AG09309 (cell line): Measurements from ENCODE around the gene DRD4.
"Not testable (repeated sequence)": the region's sequence is repeated elsewhere in the genome, so short reads cannot be mapped to it uniquely, and the experiment has no call there.

Experiments
- DNase-seq: peaks from one replicate; pipeline ENCODE4 v3.0.0-alpha.2; 2010; ENCODE audit warnings: low read depth
- H3K4me3 ChIP-seq: 2 replicates; pipeline ENCODE4 v1.5.1; 2011; ENCODE audit warnings: mild to moderate bottlenecking, low read depth, low read length, moderate library complexity; ENCODE audit not compliant: control insufficient read depth
- CTCF ChIP-seq: IDR thresholded peaks from 2 replicates; pipeline ENCODE4 v1.5.1; 2011; ENCODE audit warnings: mild to moderate bottlenecking, low read depth, low read length, inconsistent platforms; ENCODE audit not compliant: insufficient read depth, control insufficient read depth; ENCODE audit errors: missing control alignments

DRD4 gene

GRCh38 chr11:650482-650881, 13.4 kb downstream of the DRD4 start:
- no peak for DNase-seq
- H3K4me3 ChIP-seq = no peak overlapping the region
- TF ChIP-seq CTCF = no peak

GRCh38 chr11:653136-653535, 16.1 kb downstream of the DRD4 start:
- not testable (repeated sequence) for H3K4me3 ChIP-seq, DNase-seq

- no peak for DNase-seq
- no peak for TF ChIP-seq CTCF
Measured at GRCh38 chr11:653837-654236, 16.8 kb downstream of the DRD4 start.

GRCh38 chr11:654444-654843, 17.4 kb downstream of the DRD4 start:
- DNase-seq, H3K4me3 ChIP-seq: not testable (repeated sequence)

More at GRCh38 chr11:653837-654236, 16.8 kb downstream of the DRD4 start:
- H3K4me3 ChIP-seq = no peak overlapping the region

- no peak for TF ChIP-seq CTCF
- H3K4me3 ChIP-seq = no peak overlapping the region
- DNase-seq = no peak
Measured at GRCh38 chr11:655036-655726, 18.1 kb downstream of the DRD4 start.

GRCh38 chr11:656426-656825, 19.4 kb downstream of the DRD4 start:
- no peak overlapping the region for H3K4me3 ChIP-seq
- no peak for TF ChIP-seq CTCF
- no peak for DNase-seq

- no peak overlapping the region for H3K4me3 ChIP-seq
- TF ChIP-seq CTCF = no peak
- DNase-seq = no peak
Measured at GRCh38 chr11:656866-657265, 19.8 kb downstream of the DRD4 start.

- DNase-seq = no peak
- no peak for TF ChIP-seq CTCF
- no peak overlapping the region for H3K4me3 ChIP-seq
Measured at GRCh38 chr11:657691-658126, 20.6 kb downstream of the DRD4 start.
